ENCODE measurements around the gene DLG2.

The DLG2 gene

DNA sequence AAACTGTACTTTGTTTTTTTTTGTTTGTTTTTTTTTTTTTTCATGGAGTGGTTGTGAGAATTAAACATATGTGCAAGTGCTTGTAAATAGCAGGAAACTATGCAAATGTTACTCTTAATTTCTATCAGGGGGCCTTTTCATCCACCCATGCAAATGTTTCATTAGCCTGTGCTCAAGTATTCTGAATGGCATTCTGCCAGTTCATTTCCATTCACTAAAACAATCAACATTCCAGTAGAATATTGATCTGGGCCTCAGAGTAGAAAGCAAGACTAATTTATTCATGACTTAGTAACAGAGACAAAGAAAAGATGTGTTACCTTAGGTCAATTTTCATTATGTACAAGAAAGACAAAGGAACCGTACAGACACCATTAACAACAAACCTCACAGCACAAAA lies 971.4 kb downstream of the DLG2 start:
- Histone ChIP-seq H2AFZ (ENCODE audit: low read length) (no peak overlapping the region), H3K4me1 (ENCODE audit: low read length) (no peaks in the 10 kb centered on the region), H4K20me1 (ENCODE audit: insufficient read depth, low read length) (no peaks in the 10 kb centered on the region)

DNA sequence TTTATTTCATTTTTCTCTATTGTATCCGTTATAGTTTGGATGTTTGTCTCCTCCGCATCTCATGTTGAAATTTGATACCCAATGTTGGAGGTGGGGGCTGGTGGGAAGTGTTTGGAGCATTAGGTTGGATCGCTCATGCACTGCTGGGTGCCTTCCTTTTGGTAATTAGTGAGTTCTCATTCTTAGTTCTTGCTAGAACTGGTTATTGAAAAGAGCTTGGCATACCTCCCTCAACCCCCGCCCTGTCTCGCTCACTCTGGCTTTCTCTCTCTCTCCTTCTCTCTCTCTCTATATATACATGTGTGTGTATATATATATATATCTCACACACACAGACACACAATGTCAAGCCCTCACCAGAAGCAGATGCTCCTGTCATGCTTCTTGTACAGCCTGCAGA lies 978.7 kb downstream of the DLG2 start:
- H3K27me3 ChIP-seq (replicated peaks; ENCODE audit: insufficient read depth, low read length) = no peaks in the 10 kb centered on the region
- H3K9me2 ChIP-seq (replicated peaks; ENCODE audit: insufficient read depth, low read length) = no peaks in the 10 kb centered on the region
- no peak overlapping the region for H3K9ac ChIP-seq (ENCODE audit: low read length)
- H3F3A ChIP-seq (ENCODE audit: insufficient read depth, low read length) = no peaks in the 10 kb centered on the region
- H3K4me1 ChIP-seq (ENCODE audit: low read length) = no peaks in the 10 kb centered on the region
- no peaks in the 10 kb centered on the region for H3K79me2 ChIP-seq (ENCODE audit: low read length)
- no peaks in the 10 kb centered on the region for H3K36me3 ChIP-seq (replicated peaks; ENCODE audit: insufficient read depth, low read length)
- no peak overlapping the region for H3K27ac ChIP-seq (ENCODE audit: low read length)
- H3K4me2 ChIP-seq (ENCODE audit: low read depth, low read length) = no peak overlapping the region
- H2AFZ ChIP-seq (ENCODE audit: low read length) = no peak overlapping the region
- TF ChIP-seq, protein P1, sequence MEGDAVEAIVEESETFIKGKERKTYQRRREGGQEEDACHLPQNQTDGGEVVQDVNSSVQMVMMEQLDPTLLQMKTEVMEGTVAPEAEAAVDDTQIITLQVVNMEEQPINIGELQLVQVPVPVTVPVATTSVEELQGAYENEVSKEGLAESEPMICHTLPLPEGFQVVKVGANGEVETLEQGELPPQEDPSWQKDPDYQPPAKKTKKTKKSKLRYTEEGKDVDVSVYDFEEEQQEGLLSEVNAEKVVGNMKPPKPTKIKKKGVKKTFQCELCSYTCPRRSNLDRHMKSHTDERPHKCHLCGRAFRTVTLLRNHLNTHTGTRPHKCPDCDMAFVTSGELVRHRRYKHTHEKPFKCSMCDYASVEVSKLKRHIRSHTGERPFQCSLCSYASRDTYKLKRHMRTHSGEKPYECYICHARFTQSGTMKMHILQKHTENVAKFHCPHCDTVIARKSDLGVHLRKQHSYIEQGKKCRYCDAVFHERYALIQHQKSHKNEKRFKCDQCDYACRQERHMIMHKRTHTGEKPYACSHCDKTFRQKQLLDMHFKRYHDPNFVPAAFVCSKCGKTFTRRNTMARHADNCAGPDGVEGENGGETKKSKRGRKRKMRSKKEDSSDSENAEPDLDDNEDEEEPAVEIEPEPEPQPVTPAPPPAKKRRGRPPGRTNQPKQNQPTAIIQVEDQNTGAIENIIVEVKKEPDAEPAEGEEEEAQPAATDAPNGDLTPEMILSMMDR (IDR thresholded peaks at IDR 0.05; ENCODE audit: low read length) = no peak
- TF ChIP-seq EZH2phosphoT487 (IDR thresholded peaks at IDR 0.05; ENCODE audit: low read length) (no peak), EZH2 (optimal IDR thresholded peaks at IDR 0.05; ENCODE audit: low read depth, low read length) (no peak)
- H3K9me3 ChIP-seq (replicated peaks; ENCODE audit: insufficient read depth, low read length) = no peaks in the 10 kb centered on the region
- no peak for DNase-seq
- no peak overlapping the region for H3K4me3 ChIP-seq (ENCODE audit: low read length)
- no peaks in the 10 kb centered on the region for H4K20me1 ChIP-seq (ENCODE audit: insufficient read depth, low read length)

More for the DNA sequence above, 971.4 kb downstream of the DLG2 start:
- TF ChIP-seq, protein P1 (IDR thresholded peaks at IDR 0.05; ENCODE audit: low read length) = no peak
- TF ChIP-seq EZH2 (optimal IDR thresholded peaks at IDR 0.05; ENCODE audit: low read depth, low read length) = no peak
- no peaks in the 10 kb centered on the region for H3K27me3 ChIP-seq (replicated peaks; ENCODE audit: insufficient read depth, low read length)
- no peaks in the 10 kb centered on the region for H3F3A ChIP-seq (ENCODE audit: insufficient read depth, low read length)
- H3K9me2 ChIP-seq (replicated peaks; ENCODE audit: insufficient read depth, low read length) = no peaks in the 10 kb centered on the region
- H3K79me2 ChIP-seq (ENCODE audit: low read length) = no peaks in the 10 kb centered on the region
- no peak overlapping the region for H3K9ac ChIP-seq (ENCODE audit: low read length)
- no peaks in the 10 kb centered on the region for H3K36me3 ChIP-seq (replicated peaks; ENCODE audit: insufficient read depth, low read length)
- no peak for DNase-seq
- H3K4me2 ChIP-seq (ENCODE audit: low read depth, low read length) = no peak overlapping the region
- no peaks in the 10 kb centered on the region for H3K9me3 ChIP-seq (replicated peaks; ENCODE audit: insufficient read depth, low read length)
- H3K4me3 ChIP-seq (ENCODE audit: low read length) = no peak overlapping the region
- H3K27ac ChIP-seq (ENCODE audit: low read length) = no peak overlapping the region

DNA sequence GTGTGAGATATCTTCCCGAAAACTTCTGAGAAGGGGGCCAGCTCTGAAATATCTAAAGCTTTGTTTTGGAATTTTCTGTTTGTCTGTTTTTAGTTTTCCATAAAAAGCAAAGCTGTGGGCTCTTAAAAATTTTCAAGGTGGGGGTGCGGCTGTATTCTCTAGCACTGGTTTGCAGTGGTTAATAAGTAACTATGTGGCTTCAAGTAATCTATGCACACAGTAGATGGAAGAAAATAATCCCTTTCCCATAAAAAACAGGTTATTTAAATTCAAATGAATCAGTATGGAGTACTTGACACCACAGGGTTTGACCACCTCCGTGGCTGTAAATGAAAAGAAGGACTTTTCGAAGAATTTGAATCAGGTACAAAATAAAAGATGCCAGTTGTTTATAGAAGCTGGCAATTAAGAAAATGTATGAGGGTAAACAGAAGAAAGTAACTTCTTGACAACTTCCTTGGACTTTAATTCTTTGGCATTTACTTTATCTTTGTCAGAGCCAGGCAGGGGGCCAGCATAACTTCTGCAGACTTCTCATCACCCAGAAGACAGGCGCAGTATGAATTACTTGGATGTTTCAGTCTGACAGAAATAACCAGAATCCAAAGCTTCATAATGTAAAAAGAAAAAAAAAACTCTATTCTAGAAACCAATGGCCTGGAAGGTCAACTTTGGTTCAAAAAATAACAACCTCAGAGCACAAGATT lies 981.0 kb downstream of the DLG2 start:
- Histone ChIP-seq H3K9me3 (replicated peaks; ENCODE audit: insufficient read depth, low read length) (no peaks in the 10 kb centered on the region), H3K4me2 (ENCODE audit: low read depth, low read length) (no peak overlapping the region), H3K9me2 (replicated peaks; ENCODE audit: insufficient read depth, low read length) (no peaks in the 10 kb centered on the region), H3K79me2 (ENCODE audit: low read length) (no peaks in the 10 kb centered on the region), H3K9ac (ENCODE audit: low read length) (no peak overlapping the region), H4K20me1 (ENCODE audit: insufficient read depth, low read length) (no peaks in the 10 kb centered on the region), H3F3A (ENCODE audit: insufficient read depth, low read length) (no peaks in the 10 kb centered on the region), H3K27me3 (replicated peaks; ENCODE audit: insufficient read depth, low read length) (no peaks in the 10 kb centered on the region), H3K27ac (ENCODE audit: low read length) (no peak overlapping the region), H3K4me3 (ENCODE audit: low read length) (no peak overlapping the region), H3K4me1 (ENCODE audit: low read length) (no peaks in the 10 kb centered on the region), H2AFZ (ENCODE audit: low read length) (no peak overlapping the region), H3K36me3 (replicated peaks; ENCODE audit: insufficient read depth, low read length) (no peaks in the 10 kb centered on the region)
- DNase-seq = no peak
- TF ChIP-seq, protein P1 (IDR thresholded peaks at IDR 0.05; ENCODE audit: low read length) = no peak
- TF ChIP-seq EZH2 (optimal IDR thresholded peaks at IDR 0.05; ENCODE audit: low read depth, low read length) (no peak), EZH2phosphoT487 (IDR thresholded peaks at IDR 0.05; ENCODE audit: low read length) (no peak)

Measured in MM.1S (cell line).